Endothelial cell of umbilical vein (primary cell): ENCODE data around the gene HP1BP3.

Source experiments
- EZH2 ChIP-seq: IDR thresholded peaks from 2 replicates; pipeline ENCODE4 v1.6.1; 2012; ENCODE audit warnings: borderline replicate concordance, low read depth, mild to moderate bottlenecking, moderate library complexity, low read length, inconsistent platforms; ENCODE audit not compliant: severe bottlenecking
- MAX ChIP-seq: IDR thresholded peaks from 2 replicates; pipeline ENCODE4 v1.6.1; 2011; ENCODE audit not compliant: insufficient read depth, insufficient read length
- TF ChIP-seq, protein P1 (sequence below), 2 donors: IDR thresholded peaks; 1 replicate in 1 of 2; 2 replicates in 1 of 2; pipeline ENCODE4 v1.5.1; 2011; ENCODE audit warnings: low read length in 2 of 2, mild to moderate bottlenecking in 2 of 2, moderate library complexity in 2 of 2, control low read depth in 1 of 2, inconsistent platforms in 1 of 2, low read depth in 1 of 2; ENCODE audit not compliant: insufficient read depth in 1 of 2; ENCODE audit errors: extremely low read depth in 1 of 2

GRCh38 chr1:20705203-20705755, 81.8 kb downstream of the HP1BP3 start:
- TF ChIP-seq, protein P1, sequence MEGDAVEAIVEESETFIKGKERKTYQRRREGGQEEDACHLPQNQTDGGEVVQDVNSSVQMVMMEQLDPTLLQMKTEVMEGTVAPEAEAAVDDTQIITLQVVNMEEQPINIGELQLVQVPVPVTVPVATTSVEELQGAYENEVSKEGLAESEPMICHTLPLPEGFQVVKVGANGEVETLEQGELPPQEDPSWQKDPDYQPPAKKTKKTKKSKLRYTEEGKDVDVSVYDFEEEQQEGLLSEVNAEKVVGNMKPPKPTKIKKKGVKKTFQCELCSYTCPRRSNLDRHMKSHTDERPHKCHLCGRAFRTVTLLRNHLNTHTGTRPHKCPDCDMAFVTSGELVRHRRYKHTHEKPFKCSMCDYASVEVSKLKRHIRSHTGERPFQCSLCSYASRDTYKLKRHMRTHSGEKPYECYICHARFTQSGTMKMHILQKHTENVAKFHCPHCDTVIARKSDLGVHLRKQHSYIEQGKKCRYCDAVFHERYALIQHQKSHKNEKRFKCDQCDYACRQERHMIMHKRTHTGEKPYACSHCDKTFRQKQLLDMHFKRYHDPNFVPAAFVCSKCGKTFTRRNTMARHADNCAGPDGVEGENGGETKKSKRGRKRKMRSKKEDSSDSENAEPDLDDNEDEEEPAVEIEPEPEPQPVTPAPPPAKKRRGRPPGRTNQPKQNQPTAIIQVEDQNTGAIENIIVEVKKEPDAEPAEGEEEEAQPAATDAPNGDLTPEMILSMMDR (IDR thresholded peaks at IDR 0.05; ENCODE audit: extremely low read depth in 1 of 2, insufficient read depth in 1 of 2, low read depth in 1 of 2, low read length in 2 of 2) = no peak
- TF ChIP-seq EZH2 (no peak), MAX (no peak)
